HG03045 (cell line): ENCODE results near the gene PKNOX2.

Experiments
- ATAC-seq: cut with Tn5 transposase; IDR thresholded peaks from one replicate; pipeline ENCODE4 v1.9.1; 2021; ENCODE audit warnings: mild to moderate bottlenecking, moderate library complexity; ENCODE audit not compliant: unreplicated experiment

Gene PKNOX2

DNA sequence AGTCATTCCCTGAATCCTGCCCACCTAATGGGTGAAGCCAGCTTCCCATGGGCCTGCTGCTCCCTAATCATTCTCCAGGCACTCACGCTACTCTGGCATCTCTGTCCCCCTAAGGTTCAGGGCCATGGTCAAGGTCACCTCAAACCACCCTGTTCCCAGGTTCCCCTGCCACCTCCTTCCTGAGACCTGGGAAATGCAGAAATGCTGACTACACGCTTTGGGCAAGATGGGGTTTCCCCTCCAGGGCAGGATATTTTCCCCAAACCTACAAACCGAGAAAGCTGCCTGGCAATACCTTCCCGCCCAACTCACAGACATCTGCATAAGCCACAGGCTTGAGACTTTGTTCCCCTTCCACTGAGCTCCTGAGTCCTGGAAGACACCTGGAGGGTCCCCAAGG, 233.9 kb downstream of the PKNOX2 start:
- no peak for ATAC-seq

DNA sequence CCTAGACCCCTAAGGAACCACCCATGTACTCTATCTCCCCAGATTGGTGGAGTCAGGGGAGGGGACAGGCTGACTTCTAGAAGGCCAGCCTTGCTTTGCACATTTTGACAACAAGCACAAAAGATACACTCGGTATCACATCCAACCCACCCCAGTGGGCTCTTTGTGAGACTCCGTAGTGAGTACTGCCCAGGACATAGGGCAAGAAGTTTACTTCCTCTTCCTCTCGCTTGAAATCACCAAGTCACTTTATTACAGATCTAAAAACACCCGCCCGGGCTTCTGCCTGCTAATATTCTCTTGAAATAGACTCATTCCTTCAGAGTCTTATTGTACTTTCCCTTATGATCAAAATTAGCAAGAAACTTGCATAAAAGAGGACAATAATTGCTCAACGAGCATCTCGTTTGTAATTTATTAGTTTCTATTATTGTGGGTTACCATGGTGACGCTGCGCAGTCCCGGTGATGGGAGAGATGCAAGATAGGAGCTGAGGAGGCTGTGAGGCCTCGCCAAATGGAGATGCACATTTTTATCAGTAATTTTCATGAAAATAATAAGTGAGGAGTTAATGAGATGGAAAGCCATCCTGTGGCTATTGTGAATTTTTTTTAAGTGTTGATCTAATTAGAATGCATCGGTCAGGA, 234.6 kb downstream of the PKNOX2 start:
- ATAC-seq = no peak

DNA sequence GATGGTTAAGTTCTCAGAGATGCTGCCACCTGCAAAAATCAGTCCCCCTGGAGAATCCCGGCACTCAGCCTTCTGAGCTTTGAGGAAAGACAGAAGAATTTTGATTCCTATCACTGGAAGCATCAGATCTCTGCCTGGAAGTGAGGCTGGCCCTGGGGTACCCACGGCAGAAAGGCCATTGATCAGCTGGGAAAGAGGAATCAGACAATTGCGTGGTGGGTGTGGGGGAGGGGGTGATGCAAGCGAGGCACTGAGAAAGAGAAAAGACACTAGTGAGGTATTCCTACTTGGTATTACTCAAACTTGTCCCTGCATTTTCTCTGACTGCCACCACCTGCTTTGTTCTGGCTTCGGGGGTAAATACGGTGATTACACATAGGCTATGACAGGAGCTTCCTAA, 235.4 kb downstream of the PKNOX2 start:
- no peak for ATAC-seq

DNA sequence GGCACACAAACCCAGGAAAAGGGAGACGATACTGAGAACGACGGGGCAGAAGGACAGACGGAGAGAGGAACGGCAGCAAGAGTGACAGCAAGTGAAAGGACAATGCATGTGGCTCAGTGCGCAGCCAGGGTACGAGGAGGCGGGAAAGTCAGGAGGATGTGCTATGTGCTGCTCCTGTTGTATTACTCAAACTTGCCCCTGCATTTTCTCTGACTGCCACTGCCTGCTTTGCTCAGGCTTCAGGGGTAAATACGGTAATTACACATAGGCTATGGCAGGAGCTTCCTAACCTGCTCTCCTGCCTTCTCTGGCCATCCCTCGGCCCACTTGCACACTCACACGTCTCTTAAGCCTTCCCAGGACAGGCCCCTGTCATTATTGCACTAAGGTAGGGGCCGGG, 236.7 kb downstream of the PKNOX2 start:
- no peak for ATAC-seq

DNA sequence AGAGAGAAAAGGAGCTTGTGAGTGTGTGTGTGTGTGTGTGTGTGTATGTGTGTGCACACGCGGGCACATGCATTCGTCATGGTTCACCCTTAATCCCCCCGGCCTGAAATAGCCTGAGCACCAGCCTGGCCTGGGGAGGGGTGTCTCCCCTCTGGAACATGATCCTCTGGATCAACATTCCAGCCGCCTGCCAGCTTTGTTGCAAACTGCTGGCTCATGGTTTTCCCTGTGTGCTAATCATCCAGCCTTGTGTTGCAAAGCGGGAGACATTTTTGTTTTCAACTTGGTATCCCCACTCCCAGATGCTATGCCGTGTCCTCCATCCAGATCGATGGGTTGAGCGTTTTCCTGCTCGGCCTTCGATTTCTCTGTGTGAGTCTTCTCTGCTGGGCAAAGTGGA, 237.2 kb downstream of the PKNOX2 start:
- ATAC-seq = no peak

DNA sequence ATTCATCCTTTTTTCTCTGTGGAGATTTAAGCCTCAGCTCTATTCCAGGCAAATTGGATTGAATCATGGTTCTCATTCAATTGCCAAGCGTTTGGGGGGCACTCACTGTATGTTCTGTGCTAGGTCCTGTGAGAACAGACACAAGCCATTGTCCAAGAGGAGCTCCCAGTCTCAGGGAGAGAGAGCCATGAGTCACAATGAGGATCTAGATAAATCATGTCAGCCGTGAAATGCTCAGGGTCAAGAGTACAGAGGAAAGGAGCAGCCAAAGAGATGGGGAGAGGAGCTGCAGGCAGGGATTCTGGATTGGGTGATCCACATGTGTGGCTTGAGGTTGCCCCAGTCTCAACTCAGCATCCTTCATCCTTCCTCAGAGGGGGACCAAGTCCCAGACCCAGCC, 237.9 kb downstream of the PKNOX2 start:
- no peak for ATAC-seq

DNA sequence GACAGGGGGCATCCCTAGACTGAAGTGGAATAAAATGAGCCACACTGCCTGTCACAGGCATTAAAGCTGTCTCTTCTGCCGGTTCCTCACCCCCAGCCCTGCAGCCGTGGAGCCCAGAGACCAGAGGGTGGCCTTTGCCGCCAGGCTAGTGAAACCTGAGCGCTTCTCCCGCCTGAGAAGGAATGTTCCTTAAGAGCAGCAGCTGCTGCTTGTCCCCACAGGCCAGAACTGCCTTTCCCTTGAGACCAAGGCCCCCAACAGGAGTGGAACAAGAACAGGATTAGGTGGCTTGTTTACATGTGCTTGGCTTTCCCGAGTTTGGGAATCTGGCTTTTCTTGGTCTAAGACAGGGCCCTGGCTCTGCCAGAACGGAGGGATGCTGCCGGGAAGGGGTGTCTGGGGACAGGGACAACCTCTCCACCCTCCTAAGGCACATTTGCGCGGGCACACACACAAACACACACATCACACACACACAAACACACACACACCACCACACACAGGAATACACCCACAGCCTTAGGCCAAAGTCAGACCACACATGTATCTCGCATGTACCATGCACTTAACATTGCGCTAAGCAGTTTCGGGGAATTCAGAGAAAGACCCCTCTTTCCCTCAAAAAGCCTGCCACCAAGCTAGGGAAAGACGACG, 239.7 kb downstream of the PKNOX2 start:
- no peak for ATAC-seq

DNA sequence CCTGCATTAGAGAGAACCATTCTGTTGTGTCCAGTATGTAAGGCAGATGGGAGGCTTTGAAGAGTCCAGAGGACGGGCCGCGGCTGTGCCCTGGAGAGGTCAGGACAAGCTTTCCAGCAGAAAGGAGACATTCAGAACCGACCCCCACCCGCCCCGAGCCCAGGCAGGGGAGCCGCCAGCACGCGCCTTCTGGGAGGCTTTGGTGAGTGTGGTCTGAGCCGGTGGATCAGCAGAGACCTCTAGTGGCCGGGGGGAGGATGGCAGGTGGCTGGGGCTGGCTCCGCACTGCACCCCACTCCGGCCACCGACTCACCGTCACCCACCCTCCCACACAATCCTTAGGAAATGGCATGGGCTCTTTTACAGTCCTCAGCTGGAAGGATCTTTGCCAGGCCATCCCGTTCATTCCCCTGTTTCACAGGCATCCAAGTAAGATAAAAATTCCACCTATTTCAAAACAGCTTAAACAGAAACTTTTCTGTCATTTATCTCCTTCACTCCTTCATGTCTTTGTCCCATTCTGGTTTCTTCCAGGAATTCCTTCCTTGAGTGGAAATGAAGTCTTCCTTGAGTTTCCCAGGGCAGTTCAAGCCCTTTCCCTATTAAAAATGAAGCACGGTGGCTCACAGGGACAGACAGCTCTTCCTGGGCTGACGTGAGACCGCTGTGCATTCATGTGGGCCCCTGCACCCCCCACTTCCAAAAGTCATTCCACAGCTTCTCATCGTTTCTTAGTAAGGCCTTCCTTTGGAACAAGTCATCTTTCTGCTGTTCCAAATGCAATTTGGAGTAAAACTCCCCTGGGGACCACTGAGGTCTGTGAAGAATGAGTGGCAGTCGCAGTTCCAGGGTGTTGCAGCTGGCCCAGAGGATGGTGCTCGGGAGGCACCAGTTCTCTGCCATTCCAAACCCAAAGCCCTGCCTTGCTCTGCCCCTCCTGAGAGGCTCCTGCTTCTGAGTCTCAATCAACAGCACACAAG, 240.6 kb downstream of the PKNOX2 start:
- ATAC-seq = peak; percentile 78

DNA sequence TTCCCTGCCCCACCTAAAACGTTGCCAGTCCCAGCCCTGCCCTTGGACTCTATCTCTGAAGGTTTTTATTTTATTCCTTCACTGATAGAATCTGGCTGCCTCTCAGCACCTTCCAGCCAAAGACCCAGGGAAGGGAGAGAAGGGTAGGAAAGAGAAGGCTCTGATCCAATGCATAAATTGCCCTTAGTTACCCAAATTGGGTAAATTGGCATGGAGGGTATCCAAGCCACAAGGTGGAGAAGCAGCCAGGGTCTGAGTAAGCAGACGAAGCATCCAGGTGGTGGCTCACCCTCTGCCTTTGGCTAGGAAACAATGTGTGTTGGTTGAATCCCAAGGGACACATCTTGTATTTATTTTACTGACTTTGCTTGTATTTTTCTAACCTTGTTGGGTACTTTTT, 242.5 kb downstream of the PKNOX2 start:
- no peak for ATAC-seq

DNA sequence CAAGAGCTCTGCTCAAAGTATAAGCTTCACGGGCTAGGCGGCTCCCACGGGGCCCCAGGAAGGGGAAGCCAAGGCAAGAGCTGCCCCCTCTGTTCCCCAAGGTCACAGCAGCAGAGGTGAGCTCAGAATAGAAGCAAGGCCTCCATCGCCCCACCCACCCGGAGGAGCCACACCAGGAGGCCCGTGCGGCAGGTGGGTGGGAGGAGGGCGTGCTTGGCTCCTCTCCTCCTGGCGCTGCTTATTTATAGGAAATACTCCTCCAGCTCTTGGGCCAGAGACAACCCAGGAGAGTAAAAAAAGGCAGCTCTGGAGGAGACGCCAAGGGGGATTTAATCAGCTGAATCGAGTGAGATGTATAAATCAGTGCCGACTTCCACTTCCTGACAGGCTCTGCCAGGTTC, 243.8 kb downstream of the PKNOX2 start:
- no peak for ATAC-seq

DNA sequence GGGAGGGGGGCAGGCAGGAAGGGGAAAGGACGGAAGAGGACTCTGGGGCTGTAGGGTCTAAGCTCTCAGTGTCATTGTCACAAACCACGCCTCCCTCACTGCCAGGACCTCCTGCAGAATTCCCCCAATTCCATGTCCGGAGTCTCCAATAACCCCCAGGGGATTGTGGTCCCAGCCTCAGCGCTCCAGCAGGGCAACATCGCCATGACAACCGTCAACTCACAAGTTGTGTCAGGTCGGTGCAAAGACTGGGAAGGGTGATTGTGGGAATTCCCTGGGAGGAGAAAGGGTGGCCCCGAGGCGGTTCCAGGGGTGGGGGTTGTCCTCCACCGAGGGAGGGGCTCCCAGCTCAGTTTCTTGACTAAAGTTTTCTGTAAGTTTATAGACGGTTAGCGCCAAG, 245.5 kb downstream of the PKNOX2 start:
- ATAC-seq = no peak

DNA sequence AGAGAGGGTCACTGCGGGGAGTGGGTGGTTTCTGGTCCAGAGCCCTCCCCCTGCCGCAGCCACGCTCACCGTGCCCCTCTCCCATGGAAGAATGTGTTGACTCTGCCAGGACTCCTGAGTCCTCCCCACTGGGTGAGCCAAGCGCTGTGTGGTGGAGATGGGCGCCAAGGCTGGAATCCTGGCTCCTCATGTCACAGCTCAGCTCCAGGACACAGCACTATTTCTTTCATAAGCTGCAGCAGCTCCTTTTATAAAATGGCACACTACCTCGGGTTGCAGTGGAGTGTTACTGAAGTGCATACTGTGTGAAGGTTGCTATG, 247.6 kb downstream of the PKNOX2 start:
- ATAC-seq = no peak

DNA sequence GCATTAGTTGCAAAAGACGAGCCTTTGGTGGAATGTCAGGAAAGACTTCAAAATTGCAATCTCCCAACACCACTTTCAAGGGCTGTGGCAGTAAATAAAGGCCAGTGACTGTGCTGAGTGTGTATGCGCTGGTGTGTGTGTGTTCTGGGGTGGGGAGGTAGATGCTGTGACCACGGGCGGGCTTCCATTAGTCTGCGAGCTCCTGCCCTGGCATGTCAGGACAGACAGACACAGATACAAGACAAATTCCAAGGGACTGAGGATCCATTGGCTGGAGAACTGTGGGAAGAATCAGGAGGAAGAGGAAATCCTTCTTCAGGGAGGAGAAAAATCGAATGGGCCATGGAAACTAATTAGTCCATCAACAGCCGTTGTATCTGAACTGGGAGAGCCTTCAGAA, 248.0 kb downstream of the PKNOX2 start:
- no peak for ATAC-seq

DNA sequence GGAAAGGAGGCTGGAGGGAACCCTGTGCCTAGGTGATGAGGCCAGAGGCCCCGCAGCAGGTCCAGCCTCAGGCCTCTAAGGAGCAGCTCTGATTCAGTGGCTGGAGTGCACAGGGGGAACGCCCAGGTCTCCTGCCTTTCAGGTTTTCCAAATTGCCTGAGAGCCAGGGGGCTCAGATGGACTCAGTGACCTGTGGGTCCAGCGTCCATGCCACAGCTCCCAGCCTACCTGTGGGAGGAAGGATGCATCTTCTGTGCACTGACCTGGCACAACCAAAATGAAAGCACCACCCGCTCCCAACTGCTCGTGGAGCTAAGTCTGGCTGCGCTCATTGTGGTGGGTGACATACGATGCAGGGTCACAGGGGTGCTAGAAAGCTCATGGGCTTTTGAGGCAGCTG, 248.7 kb downstream of the PKNOX2 start:
- ATAC-seq = no peak

DNA sequence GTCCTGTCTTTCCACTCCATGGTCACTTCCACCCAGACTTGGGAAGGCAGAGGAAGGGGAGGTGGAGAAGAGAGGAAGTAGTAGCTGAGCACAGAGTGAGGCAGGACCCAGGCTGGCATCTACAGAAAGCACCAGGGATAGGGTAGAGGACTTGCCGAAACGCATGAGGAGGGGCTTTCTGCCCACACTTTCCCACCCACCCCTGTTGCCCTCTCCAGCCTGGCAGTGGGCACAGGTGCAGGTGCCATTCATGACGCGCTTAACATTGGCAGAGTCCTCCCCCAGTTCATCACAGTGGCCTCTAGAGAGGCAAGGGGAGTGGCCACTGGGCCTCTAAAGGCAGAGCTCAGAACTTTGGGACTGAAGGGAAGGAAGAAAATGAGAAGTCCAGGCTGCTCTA, 249.6 kb downstream of the PKNOX2 start:
- no peak for ATAC-seq

DNA sequence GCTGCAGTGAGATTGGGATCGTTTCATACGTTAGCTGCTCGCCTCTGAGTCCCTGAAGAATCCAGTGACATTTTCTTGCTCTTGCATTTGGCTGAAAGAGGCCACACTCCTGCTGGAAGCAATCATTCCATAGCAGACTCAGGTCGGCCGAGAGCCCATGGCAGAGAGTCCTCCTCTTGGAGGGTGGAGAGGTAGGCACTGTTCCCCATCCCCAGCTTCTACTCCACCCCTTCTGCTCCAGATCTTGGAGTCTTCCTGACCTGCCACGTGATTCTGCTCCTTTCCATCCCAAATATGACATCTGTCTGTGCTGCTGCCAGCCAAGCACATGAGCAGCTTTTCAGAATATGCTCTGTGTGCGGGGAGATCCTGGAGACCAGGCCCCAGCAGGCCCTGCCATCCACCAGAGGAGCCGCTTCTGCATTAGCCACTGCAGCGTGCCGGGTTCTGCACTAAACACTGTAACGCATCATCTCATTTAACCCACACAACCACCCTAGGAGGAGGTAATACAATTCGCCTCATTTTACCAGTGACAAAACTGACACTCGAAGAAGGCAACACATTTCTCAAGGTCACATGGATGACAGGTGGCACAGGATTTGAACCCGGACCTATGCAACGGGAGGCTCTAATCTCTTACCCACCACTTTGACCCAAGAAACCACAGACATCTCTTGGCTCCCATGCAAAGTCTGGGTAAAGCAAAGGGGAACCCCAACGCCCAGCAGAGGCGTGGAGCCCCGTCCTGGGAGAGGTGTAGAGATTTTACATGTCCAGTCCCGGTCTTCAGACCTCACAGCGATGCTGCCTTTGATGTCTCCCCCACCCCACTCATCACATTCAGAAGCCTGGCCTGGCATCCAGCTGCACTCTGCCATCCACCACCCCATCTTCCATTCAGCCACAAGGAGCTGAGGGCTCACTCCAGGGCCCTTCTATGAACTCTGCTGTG, 252.7 kb downstream of the PKNOX2 start:
- no peak for ATAC-seq

DNA sequence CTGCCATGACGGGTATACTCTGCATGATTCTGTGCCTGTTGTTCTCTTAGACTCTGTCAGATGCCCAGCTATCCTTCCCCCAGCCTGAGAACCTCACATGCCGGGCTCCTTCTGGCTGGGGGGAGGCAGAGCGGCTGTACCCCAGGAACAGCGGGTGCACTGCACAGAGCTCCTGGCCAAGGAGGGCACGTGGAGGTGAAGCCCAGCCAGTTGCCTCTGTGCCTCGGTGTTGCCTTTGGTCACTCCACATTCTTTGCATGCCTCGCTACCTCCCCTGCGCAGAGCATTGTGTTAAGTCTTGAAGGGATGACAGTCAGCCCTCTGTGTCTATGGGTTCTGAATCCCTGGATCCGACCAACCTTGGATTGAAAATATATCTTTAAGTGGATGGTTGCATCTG, 253.8 kb downstream of the PKNOX2 start:
- ATAC-seq = no peak

DNA sequence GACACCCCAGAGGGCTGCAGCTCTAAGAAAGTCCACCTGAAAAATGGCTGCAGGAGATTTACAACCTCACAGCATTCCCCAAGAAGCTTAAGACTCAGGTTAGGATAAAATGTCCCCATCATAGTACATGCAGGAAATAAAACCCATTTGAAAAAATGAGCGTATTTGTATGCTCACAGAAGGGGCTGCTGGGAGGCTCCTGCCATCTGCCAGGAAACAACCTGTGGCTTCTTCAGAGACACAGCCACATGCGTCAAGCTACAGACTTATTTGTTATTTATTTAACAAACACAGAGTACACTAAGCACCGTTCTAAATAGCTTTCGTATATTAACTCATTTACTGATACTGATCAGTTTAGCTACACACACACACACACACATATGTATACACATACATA, 258.1 kb downstream of the PKNOX2 start:
- no peak for ATAC-seq

DNA sequence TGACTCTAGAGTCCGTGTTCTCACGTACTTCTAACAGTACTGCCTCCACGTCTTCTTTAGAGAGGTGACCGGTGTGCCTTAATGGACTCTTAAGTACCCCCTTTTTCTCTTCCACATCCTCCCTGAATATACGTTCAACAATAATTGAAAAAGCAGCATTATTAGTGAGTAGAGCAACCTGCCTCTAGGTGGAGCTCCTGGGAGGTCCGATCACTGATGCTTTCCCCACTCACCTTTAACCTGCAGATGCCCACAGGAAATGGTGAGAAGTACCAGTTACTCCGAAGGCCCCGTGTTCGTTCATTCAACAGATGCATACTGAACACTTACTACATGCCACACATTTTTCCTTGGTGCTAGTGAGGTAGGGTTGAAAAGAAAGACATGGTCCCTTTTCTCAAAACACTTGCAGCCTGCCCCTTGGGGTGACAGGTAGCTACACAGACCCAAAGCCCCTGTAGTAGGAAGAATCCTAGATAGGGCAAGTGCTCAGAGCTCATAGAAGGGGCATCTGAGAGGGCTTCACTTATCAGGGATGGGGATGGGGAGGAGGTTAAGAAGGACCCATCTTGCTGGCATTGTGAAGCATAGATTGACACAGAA, 258.8 kb downstream of the PKNOX2 start:
- ATAC-seq = no peak

DNA sequence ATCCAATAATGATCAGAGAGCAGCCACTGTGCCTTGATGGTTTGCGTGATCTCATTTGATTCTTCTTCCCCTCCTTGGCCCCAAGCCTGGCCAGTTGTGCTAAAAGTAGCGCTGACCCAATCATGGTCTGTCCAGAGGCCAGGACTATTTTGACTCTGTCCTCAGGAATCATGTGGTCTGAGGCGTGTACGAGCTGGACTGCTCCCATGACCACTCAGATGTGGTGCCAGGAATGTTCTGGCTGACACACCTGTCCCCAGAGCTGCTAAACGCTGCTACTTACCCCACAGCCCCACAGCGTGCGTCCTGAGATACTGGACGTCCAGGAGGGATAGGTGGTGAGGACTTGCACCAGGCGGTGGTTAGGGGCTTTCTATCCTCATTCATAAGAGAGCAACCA, 261.1 kb downstream of the PKNOX2 start:
- no peak for ATAC-seq
